ENCODE measurements around the gene COPS9.

Gene COPS9

DNA sequence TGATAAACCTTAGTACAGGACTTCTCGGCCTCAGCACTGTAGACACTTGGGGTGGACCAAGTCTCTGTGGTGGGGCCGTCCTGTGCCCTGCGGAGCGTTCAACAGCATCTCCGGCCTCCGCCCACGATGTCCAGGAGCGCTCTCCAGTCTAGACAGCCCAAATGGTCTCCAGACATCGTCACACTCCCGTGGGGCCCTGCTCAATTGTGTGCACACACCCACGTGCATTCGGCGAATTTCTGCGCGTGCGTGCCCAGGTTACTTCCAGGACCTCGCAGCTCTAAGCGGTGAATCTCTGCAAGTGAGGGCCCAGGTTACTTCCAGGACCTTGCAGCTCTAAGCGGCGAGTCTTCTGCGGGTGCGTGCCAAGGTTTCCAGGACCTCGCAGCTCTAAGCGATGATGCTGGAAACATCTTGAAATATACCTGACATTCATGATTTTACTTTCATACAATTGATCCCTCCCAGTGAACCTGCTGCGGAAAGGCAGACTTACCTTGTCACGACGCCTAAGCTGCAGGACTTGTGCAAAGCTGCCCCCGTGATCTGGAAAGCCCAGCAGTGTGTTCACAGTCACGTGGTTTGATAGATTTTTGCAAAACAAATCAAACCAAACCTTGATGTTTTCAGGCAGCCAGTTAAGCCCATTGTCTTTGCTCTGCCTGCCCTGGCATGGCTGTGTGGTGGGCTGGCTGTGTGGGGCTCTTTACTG is 20.5 kb upstream of the COPS9 start:
- H3K27me3 ChIP-seq (ENCODE audit: insufficient read depth, low read length), result no peaks in the 10 kb centered on the region
- no peak overlapping the region for H3K27ac ChIP-seq (ENCODE audit: low read depth, low read length)
- no peaks in the 10 kb centered on the region; the same call in 1 of the 2 replicates for H3K4me1 ChIP-seq (ENCODE audit: insufficient read depth, low read length)
- no peak overlapping the region for H3K4me3 ChIP-seq (ENCODE audit: low read length)
- H3K36me3 ChIP-seq (ENCODE audit: insufficient read depth, low read length), result no peaks in the 10 kb centered on the region
- no peak overlapping the region for H3K9ac ChIP-seq (ENCODE audit: low read depth, low read length)
- no peaks in the 10 kb centered on the region for H3K9me3 ChIP-seq (ENCODE audit: insufficient read depth, low read depth, low read length)
- 93% methylated on average over 29 of the region's 29 CpGs for WGBS

DNA sequence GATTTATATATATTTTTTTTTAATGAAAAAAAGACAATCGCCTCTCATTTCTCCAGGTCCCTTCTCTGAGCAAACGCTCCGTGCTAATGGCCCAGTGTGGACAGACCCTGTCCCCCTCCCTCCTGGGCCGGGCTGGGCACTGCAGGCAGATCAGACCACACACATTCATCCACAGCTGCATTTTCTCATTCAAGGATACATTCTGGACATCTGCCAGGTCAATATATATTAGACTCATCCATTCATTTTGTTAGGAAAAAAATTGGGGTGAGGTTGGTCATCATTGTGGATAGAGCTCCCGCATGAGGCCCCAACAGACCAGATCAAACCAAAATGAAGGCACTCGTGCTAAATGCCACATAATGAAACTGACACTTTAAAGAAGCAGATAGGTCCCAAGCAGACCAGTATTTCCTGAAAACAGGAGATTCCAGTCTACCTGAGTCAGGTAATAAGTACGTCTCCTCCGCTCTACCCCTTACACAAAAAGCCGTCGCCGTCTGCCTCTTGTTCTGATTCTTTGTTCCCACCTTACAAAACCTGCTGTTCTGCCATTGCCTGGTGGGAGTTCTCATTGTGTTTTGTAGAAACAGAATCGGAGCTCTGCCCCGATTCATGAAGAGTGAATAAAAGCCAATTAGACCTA is 19.8 kb upstream of the COPS9 start:
- Histone ChIP-seq H3K9me3 (ENCODE audit: insufficient read depth, low read depth, low read length) (no peaks in the 10 kb centered on the region), H3K27ac (ENCODE audit: low read depth, low read length) (no peak overlapping the region), H3K9ac (ENCODE audit: low read depth, low read length) (no peak overlapping the region), H3K4me3 (ENCODE audit: low read length) (no peak overlapping the region), H3K36me3 (ENCODE audit: insufficient read depth, low read length) (no peaks in the 10 kb centered on the region), H3K27me3 (ENCODE audit: insufficient read depth, low read length) (no peaks in the 10 kb centered on the region), H3K4me1 (ENCODE audit: insufficient read depth, low read length) (no peaks in the 10 kb centered on the region; the same call in 1 of the 2 replicates)
- WGBS, result 95% methylated on average over 13 of the region's 13 CpGs

DNA sequence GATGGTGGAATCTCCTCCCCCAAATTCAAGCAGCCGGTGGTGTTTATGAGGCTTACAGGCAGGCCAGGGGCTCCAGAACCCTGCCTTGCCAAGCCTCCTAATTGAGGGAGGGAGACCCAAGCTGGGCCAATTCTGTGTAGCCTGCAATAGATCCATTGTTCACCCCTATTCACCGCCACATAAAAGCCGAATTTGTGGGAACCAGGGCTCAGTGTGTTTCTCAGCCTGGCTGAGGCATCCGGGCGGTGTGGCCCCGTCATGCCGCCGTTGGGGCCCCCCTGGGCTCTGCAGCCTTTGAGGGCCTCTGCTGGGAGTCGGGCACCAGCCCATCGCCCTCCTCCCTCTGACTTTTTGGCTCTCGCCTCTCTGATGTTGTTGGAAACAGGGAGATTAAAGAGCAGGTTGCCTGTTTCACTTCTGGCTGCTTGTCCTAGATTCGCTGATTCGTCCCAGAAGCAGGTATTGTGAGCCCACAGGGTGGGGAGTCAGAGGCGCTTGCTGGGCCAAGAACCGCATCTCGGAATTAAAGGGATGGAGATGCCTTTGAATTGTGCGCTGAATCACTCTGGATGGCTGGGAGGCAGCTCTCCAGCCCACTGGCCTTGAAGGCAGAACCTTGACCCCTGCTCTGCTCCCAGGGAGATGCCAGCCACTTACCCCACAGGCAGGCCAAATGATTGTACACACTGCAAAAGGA is 19.1 kb upstream of the COPS9 start:
- Histone ChIP-seq H3K9ac (ENCODE audit: low read depth, low read length) (no peak overlapping the region), H3K4me1 (ENCODE audit: insufficient read depth, low read length) (no peaks in the 10 kb centered on the region; the same call in 1 of the 2 replicates), H3K27ac (ENCODE audit: low read depth, low read length) (no peak overlapping the region), H3K36me3 (ENCODE audit: insufficient read depth, low read length) (no peaks in the 10 kb centered on the region), H3K4me3 (ENCODE audit: low read length) (no peak overlapping the region), H3K9me3 (ENCODE audit: insufficient read depth, low read depth, low read length) (no peaks in the 10 kb centered on the region), H3K27me3 (ENCODE audit: insufficient read depth, low read length) (no peaks in the 10 kb centered on the region)
- 87% methylated on average over 17 of the region's 17 CpGs for WGBS

DNA sequence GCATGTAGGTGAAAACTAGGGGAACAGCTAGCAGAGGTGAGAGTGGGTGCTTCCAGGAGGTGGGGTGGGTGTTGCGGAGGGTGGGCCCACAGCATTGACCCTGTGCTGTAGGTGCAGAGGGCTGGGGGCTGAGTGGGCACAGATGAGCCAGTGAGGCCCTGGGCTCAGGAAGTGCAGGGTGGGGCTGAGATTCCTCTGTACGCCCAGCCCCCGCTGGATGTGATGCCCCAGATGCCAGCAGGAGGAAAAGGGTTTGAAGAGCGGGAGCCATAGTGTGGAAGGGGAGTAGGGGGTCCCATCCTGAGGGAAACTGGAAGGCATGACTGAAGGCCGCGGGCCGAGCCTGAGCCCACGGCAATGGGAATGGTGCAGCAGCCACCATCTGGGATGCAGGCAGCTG is 18.5 kb upstream of the COPS9 start:
- H3K27ac ChIP-seq (ENCODE audit: low read depth, low read length), result no peak overlapping the region
- WGBS, result 93% methylated on average over 8 of the region's 8 CpGs
- H3K4me1 ChIP-seq (ENCODE audit: insufficient read depth, low read length), result no peaks in the 10 kb centered on the region; the same call in 1 of the 2 replicates
- H3K4me3 ChIP-seq (ENCODE audit: low read length), result no peak overlapping the region
- H3K27me3 ChIP-seq (ENCODE audit: insufficient read depth, low read length), result no peaks in the 10 kb centered on the region
- no peaks in the 10 kb centered on the region for H3K9me3 ChIP-seq (ENCODE audit: insufficient read depth, low read depth, low read length)
- H3K36me3 ChIP-seq (ENCODE audit: insufficient read depth, low read length), result no peaks in the 10 kb centered on the region
- no peak overlapping the region for H3K9ac ChIP-seq (ENCODE audit: low read depth, low read length)

- WGBS, result 78% methylated on average over 2 of the region's 3 CpGs
- Histone ChIP-seq H3K4me3 (ENCODE audit: low read length) (no peak overlapping the region), H3K4me1 (ENCODE audit: insufficient read depth, low read length) (no peaks in the 10 kb centered on the region; the same call in 1 of the 2 replicates), H3K9me3 (ENCODE audit: insufficient read depth, low read depth, low read length) (no peaks in the 10 kb centered on the region), H3K27ac (ENCODE audit: low read depth, low read length) (no peak overlapping the region), H3K27me3 (ENCODE audit: insufficient read depth, low read length) (no peaks in the 10 kb centered on the region), H3K9ac (ENCODE audit: low read depth, low read length) (no peak overlapping the region), H3K36me3 (ENCODE audit: insufficient read depth, low read length) (no peaks in the 10 kb centered on the region)
Measured at GRCh38 chr2:240153418-240153817, 17.3 kb upstream of the COPS9 start.

DNA sequence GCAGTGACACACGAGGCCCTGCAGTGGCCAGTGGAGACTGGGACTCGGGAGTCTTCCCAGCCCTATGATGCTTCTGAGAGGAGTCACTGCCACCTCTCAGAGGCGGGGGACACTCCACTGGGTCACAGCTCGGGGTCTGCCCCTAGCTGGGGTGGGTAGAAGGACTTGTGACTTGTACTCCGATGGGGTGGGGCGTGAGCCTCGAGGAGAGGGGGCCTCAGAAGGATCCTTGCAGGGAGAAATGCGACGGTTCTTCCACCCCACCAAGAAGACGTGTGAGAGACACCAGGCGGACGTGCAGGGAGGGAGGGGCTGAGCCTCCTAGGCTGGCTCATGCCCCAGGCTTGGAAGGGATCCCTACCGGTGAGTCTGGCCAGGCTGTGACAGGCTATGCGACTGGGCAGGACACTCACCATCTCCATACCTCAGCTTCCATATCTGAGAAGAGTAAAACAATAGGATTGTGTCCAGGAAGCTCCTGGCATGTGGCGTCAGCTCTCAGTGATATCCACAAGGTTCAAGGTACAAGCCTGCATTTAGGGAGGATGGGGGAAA is 15.4 kb upstream of the COPS9 start:
- Histone ChIP-seq H3K27me3 (ENCODE audit: insufficient read depth, low read length) (no peaks in the 10 kb centered on the region), H3K4me3 (ENCODE audit: low read length) (no peak overlapping the region), H3K9me3 (ENCODE audit: insufficient read depth, low read depth, low read length) (no peaks in the 10 kb centered on the region), H3K36me3 (ENCODE audit: insufficient read depth, low read length) (no peaks in the 10 kb centered on the region), H3K27ac (ENCODE audit: low read depth, low read length) (no peak overlapping the region), H3K9ac (ENCODE audit: low read depth, low read length) (no peak overlapping the region), H3K4me1 (ENCODE audit: insufficient read depth, low read length) (no peaks in the 10 kb centered on the region; the same call in 1 of the 2 replicates)
- 84% methylated on average over 15 of the region's 15 CpGs for WGBS

GRCh38 chr2:240149943-240150784 is 14.1 kb upstream of the COPS9 start:
- 51% methylated on average over 12 of the region's 12 CpGs for WGBS
- no peaks in the 10 kb centered on the region for H3K27me3 ChIP-seq (ENCODE audit: insufficient read depth, low read length)

DNA sequence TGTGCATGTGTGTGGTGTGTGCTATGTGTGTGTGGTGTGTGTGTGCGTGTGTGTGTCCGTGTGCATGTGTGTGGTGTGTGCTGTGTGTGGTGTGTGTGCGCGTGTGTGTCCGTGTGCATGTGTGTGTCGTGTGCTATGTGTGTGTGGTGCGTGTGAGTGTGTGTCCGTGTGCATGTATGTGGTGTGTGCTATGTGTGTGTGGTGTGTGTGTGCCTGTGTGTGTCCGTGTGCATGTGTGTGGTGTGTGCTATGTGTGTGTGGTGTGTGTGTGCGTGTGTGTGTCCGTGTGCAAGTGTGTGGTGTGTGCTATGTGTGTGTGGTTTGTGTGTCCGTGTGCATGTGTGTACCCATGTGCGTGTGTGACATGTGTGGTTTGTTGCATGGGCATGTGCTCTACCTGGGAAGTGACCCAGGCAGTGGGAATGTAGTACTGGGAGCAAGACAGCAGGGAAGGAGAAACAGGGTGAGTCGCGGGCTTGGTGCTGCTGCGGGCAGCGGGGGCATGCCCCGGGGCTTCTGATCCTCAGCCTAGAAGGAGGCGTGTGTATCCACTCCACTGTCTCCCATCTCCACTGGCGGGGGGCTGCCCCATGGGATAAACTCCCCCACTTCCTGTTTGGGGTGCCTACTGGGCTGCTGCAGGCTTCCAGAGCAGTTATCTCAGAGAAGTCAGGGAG is 11.9 kb upstream of the COPS9 start:
- H3K27me3 ChIP-seq (ENCODE audit: insufficient read depth, low read length), result no peaks in the 10 kb centered on the region
- 90% methylated on average over 20 of the region's 20 CpGs for whole genome bisulfite sequencing

More at GRCh38 chr2:240149943-240150784, 14.1 kb upstream of the COPS9 start:
- Histone ChIP-seq H3K4me3 (ENCODE audit: low read length) (no peak overlapping the region), H3K9me3 (ENCODE audit: insufficient read depth, low read depth, low read length) (no peaks in the 10 kb centered on the region), H3K27ac (ENCODE audit: low read depth, low read length) (no peak overlapping the region), H3K36me3 (ENCODE audit: insufficient read depth, low read length) (no peaks in the 10 kb centered on the region), H3K4me1 (ENCODE audit: insufficient read depth, low read length) (no peaks in the 10 kb centered on the region; the same call in 1 of the 2 replicates), H3K9ac (ENCODE audit: low read depth, low read length) (no peak overlapping the region)

DNA sequence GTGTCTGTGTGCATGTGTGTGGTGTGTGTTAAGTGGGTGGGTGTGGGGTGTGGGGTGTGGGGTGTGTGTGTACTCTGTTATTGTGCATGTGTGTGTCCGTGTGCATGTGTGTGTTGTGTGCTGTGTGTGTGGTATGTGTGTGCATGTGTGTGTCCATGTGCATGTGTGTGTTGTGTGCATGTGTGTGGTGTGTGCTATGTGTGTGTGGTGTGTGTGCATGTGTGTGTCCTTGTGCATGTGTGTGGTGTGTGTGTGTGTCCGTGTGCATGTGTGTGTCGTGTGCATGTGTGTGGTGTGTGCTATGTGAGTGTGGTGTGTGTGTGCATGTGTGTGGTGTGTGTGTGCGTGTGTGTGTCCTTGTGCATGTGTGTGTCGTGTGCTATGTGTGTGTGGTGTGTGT is 11.3 kb upstream of the COPS9 start:
- Histone ChIP-seq H3K36me3 (ENCODE audit: insufficient read depth, low read length) (no peaks in the 10 kb centered on the region), H3K27ac (ENCODE audit: low read depth, low read length) (no peak overlapping the region), H3K9me3 (ENCODE audit: insufficient read depth, low read depth, low read length) (no peaks in the 10 kb centered on the region), H3K27me3 (ENCODE audit: insufficient read depth, low read length) (no peaks in the 10 kb centered on the region), H3K4me1 (ENCODE audit: insufficient read depth, low read length) (no peaks in the 10 kb centered on the region), H3K4me3 (ENCODE audit: low read length) (no peak overlapping the region), H3K9ac (ENCODE audit: low read depth, low read length) (no peak overlapping the region)
- 93% methylated on average over 5 of the region's 5 CpGs for WGBS

More for the DNA sequence above, 11.9 kb upstream of the COPS9 start:
- H3K9ac ChIP-seq (ENCODE audit: low read depth, low read length), result no peak overlapping the region
- no peak overlapping the region for H3K27ac ChIP-seq (ENCODE audit: low read depth, low read length)
- H3K36me3 ChIP-seq (ENCODE audit: insufficient read depth, low read length), result no peaks in the 10 kb centered on the region
- no peaks in the 10 kb centered on the region for H3K4me1 ChIP-seq (ENCODE audit: insufficient read depth, low read length)
- H3K4me3 ChIP-seq (ENCODE audit: low read length), result no peak overlapping the region
- no peaks in the 10 kb centered on the region for H3K9me3 ChIP-seq (ENCODE audit: insufficient read depth, low read depth, low read length)

DNA sequence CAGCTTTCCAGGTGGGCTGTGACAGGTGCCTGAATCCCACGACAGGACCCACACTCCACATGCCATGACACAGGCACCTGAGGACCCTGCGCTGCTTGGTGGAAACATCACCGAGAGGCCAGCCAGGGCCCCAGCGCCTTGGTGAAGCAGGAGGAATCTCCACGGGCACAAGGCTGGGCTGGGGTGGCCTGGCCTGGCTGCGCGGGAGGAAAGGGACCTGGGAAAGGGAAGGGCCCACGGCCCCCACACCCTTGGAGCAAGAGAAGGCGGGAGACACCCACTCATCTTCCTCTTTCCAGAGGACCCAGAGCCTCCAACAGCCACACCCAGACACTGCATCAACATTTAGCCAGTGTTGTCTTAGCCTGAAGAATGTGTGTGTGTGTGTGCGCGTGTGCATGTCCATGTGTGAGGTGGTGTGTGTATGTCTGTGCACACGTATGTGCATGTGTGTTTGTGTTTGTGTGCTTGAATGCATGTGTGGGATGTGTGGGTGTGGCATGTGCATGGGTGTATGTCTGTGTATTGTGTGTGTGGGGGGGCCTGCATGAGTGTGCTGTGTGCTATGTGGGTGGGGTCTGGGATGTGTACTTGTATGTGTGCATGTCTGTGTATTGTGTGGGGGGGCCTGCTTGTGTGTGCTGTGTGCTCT is 10.6 kb upstream of the COPS9 start:
- Histone ChIP-seq H3K9ac (ENCODE audit: low read depth, low read length) (no peak overlapping the region), H3K4me1 (ENCODE audit: insufficient read depth, low read length) (no peaks in the 10 kb centered on the region), H3K36me3 (ENCODE audit: insufficient read depth, low read length) (no peaks in the 10 kb centered on the region), H3K27me3 (ENCODE audit: insufficient read depth, low read length) (no peaks in the 10 kb centered on the region), H3K4me3 (ENCODE audit: low read length) (no peak overlapping the region), H3K27ac (ENCODE audit: low read depth, low read length) (no peak overlapping the region), H3K9me3 (ENCODE audit: insufficient read depth, low read depth, low read length) (no peaks in the 10 kb centered on the region)
- WGBS, result 86% methylated on average over 11 of the region's 12 CpGs

Measured in HUES64 (cell line).